K562 (cell line): Measurements from ENCODE around the gene ZRANB3. TPM values are rescaled to one million over a fixed set of nuclear protein-coding genes. Genes with fewer than 3 reads are reported as not detected.

Source experiments
- ATAC-seq: fragments of 200-7000 bp; cut with Tn5 transposase; 3 replicates; pipeline ENCODE4 v1.9.1; 2020; ENCODE audit warnings: moderate library complexity
- BruUV-seq: library from RNA; stranded (reverse); fragments of 400-500 nt; replicated peaks from 2 replicates; lab custom pipeline; 2021; lab: Mats Ljungman, UMichigan
- CTCF ChIA-PET: fragments of 300-600 bp; formaldehyde crosslinking; extraction: SDS; loops from one replicate; lab custom pipeline; 2021; ENCODE audit warnings: low intra/inter-chr PET ratio; lab: Yijun Ruan, JAX
- POLR2A ChIA-PET: fragments of 300-600, 350-650 bp; sonication (Branson Sonifier 250); formaldehyde crosslinking; extraction: SDS; loops from one replicate; lab custom pipeline; 2021; ENCODE audit warnings: antibody characterized with exemption, inconsistent platforms; lab: Yijun Ruan, JAX
- DNase-seq, 4 experiments: peaks; one replicate each; pipeline versions ENCODE4 v3.0.0 to v3.0.0-alpha.2; 2011 to 2018; ENCODE audit warnings: low spot score in 3 of 4, mixed read lengths in 3 of 4; ENCODE audit errors: extremely low read depth in 1 of 4
- FAIRE-seq: peaks from 2 replicates; lab custom pipeline; 2011; peaks lifted over from hg19 to GRCh38; lab: Jason Lieb, UNC
- H2AFZ ChIP-seq: 2 replicates; pipeline ENCODE4 v1.6.0; 2011; ENCODE audit warnings: low read depth, low read length, control low read depth, inconsistent platforms
- H3K27ac ChIP-seq: fragments of 200-600 bp; 3 replicates; pipeline ENCODE4 v1.8.0; 2011; ENCODE audit warnings: low read depth, mild to moderate bottlenecking, control low read depth, inconsistent platforms, low read length, moderate library complexity, mixed read lengths; ENCODE audit errors: extremely low read depth
- H3K27me3 ChIP-seq, 2 experiments: fragments of 300-600 bp in 1 of 2; 2 replicates in 1 of 2; 3 replicates in 1 of 2; pipeline versions ENCODE4 v1.6.0 to v1.8.0; 2011; ENCODE audit warnings: inconsistent platforms in 2 of 2, low read length in 2 of 2, mild to moderate bottlenecking in 1 of 2, mixed read lengths in 1 of 2, moderate library complexity in 1 of 2; ENCODE audit not compliant: control insufficient read depth in 2 of 2, insufficient read depth in 2 of 2
- H3K36me3 ChIP-seq: fragments of 300-600 bp; 3 replicates; pipeline ENCODE4 v1.8.0; 2011; ENCODE audit warnings: mild to moderate bottlenecking, low read length, inconsistent platforms; ENCODE audit not compliant: control insufficient read depth, insufficient read depth
- H3K4me1 ChIP-seq, 2 experiments: fragments of 200-600 bp in 1 of 2; replicated peaks in 1 of 2; 2 replicates in 1 of 2; 3 replicates in 1 of 2; pipeline versions ENCODE4 v1.5.1 to v1.8.0; 2011; ENCODE audit warnings: inconsistent platforms in 2 of 2, low read length in 2 of 2, mild to moderate bottlenecking in 1 of 2, mixed read lengths in 1 of 2, moderate library complexity in 1 of 2; ENCODE audit not compliant: control insufficient read depth in 2 of 2, insufficient read depth in 2 of 2
- H3K4me2 ChIP-seq: 2 replicates; pipeline ENCODE4 v1.6.1; 2011; ENCODE audit warnings: low read length, control low read depth, inconsistent platforms, mixed read lengths; ENCODE audit not compliant: insufficient read depth
- H3K4me3 ChIP-seq: fragments of 200-600 bp; sonication (generic), shearing (Covaris generic); 2 replicates; pipeline ENCODE4 v1.5.1; 2016; ENCODE audit warnings: control low read depth, inconsistent platforms
- H3K79me2 ChIP-seq: fragments of 200-600 bp; 3 replicates; pipeline ENCODE4 v1.8.0; 2011; ENCODE audit warnings: low read length, inconsistent platforms; ENCODE audit not compliant: control insufficient read depth, insufficient read depth
- H3K9ac ChIP-seq, 2 experiments: 2 replicates each; pipeline versions ENCODE4 v1.6.0 to v1.6.1; 2011; ENCODE audit warnings: low read depth in 2 of 2, low read length in 2 of 2, control low read depth in 1 of 2, inconsistent platforms in 1 of 2, mild to moderate bottlenecking in 1 of 2, mixed read lengths in 1 of 2; ENCODE audit not compliant: insufficient read depth in 1 of 2
- H3K9me1 ChIP-seq: one replicate; pipeline ENCODE4 v1.6.0; 2011; ENCODE audit warnings: inconsistent platforms, mild to moderate bottlenecking, low read length, moderate library complexity; ENCODE audit not compliant: control insufficient read depth, insufficient read depth
- H3K9me3 ChIP-seq: replicated peaks from 2 replicates; pipeline ENCODE4 v1.5.1; 2011; ENCODE audit warnings: low read depth, low read length, inconsistent platforms; ENCODE audit not compliant: control insufficient read depth, insufficient read depth
- H4K20me1 ChIP-seq: replicated peaks from 2 replicates; pipeline ENCODE4 v1.6.1; 2011; ENCODE audit warnings: low read length, inconsistent platforms, mixed read lengths; ENCODE audit not compliant: control insufficient read depth, insufficient read depth
- CEBPB ChIP-seq: fragments of 450-650 bp; IDR thresholded peaks from 2 replicates; pipeline ENCODE4 v1.6.1; 2016; ENCODE audit warnings: missing genetic modification characterization, missing compliant biosample characterization
- CEBPG ChIP-seq, 3 experiments: fragments of 200-800 bp in 1 of 3; sonication (Bioruptor generic) in 1 of 3; sonication (generic) in 1 of 3; formaldehyde crosslinking in 1 of 3; IDR thresholded peaks in 2 of 3; conservative IDR thresholded peaks in 1 of 3; 2 replicates each; pipeline versions ENCODE4 v1.6.1 to v1.8.0; 2016 to 2022; ENCODE audit warnings: missing compliant biosample characterization in 2 of 3, missing genetic modification characterization in 2 of 3, mild to moderate bottlenecking in 1 of 3, missing genetic modification reagents in 1 of 3
- RBM15 ChIP-seq: fragments of 200-400 bp; formaldehyde crosslinking; IDR thresholded peaks from 2 replicates; pipeline ENCODE4 v1.6.1; 2018; ENCODE audit warnings: mild to moderate bottlenecking, low read length, moderate library complexity; ENCODE audit not compliant: insufficient read depth
- TGIF2 ChIP-seq: sonication (generic); formaldehyde crosslinking; IDR thresholded peaks from 2 replicates; pipeline ENCODE4 v1.8.1; 2022; ENCODE audit warnings: mild to moderate bottlenecking, missing genetic modification reagents, moderate library complexity
- ZNF41 ChIP-seq: fragments of 250-450 bp; sonication (Bioruptor Pico); conservative IDR thresholded peaks from 2 replicates; pipeline ENCODE4 v1.4.0; 2020; ENCODE audit warnings: mild to moderate bottlenecking
- ZNF830 ChIP-seq: fragments of 250-450 bp; sonication (Bioruptor Pico); IDR thresholded peaks from 2 replicates; pipeline ENCODE4 v1.5.0; 2021; ENCODE audit warnings: mild to moderate bottlenecking
- WGBS: fragments of 100-300 bp; shearing (Covaris generic); methylation state at CpG from one replicate; pipeline ENCODE4 v1.1.6; 2016; ENCODE audit warnings: low coverage, mixed read lengths; ENCODE audit not compliant: insufficient coverage; ENCODE audit errors: missing lambda C conversion rate; 5-methylcytosine and 5-hydroxymethylcytosine counted together
- in situ Hi-C: fragments of 300-500 bp; cut with MboI; formaldehyde crosslinking; loops from 4 replicates; pipeline ENCODE4 v1.15.0; 2018; ENCODE audit warnings: inconsistent platforms, mixed read lengths
- intact Hi-C: fragments of 100-400 bp; cut with micrococcal nuclease; formaldehyde crosslinking; loops from 2 replicates; pipeline ENCODE4 v1.14.2; 2022
- polyA plus RNA-seq, 8 experiments: library from polyadenylated mRNA; depleted of rRNA in 4 of 8; stranded (reverse) in 5 of 8; unstranded in 3 of 8; fragments of >200 nt; fragmentation: Nextera tagmentation in 2 of 8; fragmentation: Illumina TruSeq in 1 of 8; extraction: Ambion mirVana in 2 of 8; extraction: Trizol in 1 of 8; gene quantifications; 2 replicates each; pipeline versions ENCODE4 v1.2.1 to v1.2.3, GENCODE V29; 2011 to 2014; ENCODE audit warnings: inconsistent platforms in 1 of 8, missing spikeins in 1 of 8
- total RNA-seq, 7 experiments: library from RNA; depleted of rRNA in 6 of 7; stranded (reverse); fragments of >200 nt in 6 of 7; fragmentation: Illumina TruSeq in 2 of 7; extraction: Trizol in 2 of 7; gene quantifications; 2 replicates each; pipeline versions ENCODE4 v1.2.1 to v1.2.3, GENCODE V29; 2011 to 2021; ENCODE audit warnings: low replicate concordance in 1 of 7
- TF ChIP-seq, protein P1 (sequence below): fragments of 250-450 bp; sonication (Bioruptor Pico); IDR thresholded peaks from 2 replicates; pipeline ENCODE4 v1.9.0; 2021; ENCODE audit warnings: mild to moderate bottlenecking, inconsistent platforms

ZRANB3 gene
- total and polyA plus RNA-seq, 9 of the 15 experiments (the other 6 are each of a cell fraction or from before 2014, with no cell fraction given): 8.6 to 21.3 (median 14.7) TPM

DNA sequence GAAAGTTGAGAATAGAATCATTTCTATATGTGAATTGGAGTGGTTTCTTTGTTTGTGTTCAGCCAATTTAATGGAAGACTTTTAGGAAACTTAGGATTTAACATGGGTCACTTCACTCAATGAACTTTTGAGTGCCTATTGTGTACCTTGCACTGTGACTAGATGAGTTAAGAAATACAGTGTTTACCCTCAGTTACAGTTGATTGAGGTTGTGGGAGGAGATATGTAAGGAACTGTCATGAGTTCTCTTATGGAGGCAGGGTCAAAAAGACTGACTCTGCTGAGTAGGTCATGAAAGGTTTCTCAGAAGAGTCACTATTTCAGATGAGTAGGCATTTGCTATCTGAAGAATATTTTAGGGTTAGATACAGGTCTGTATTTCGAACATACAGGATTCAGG is 380.3 kb downstream of the ZRANB3 start:
- Histone ChIP-seq H3K9me3 (no peaks in the 10 kb centered on the region), H3K9me1 (no peaks in the 10 kb centered on the region), H3K9ac (no peak overlapping the region), H3K27ac (no peak overlapping the region), H4K20me1 (no peaks in the 10 kb centered on the region), H3K4me1 (no peaks in the 10 kb centered on the region), H3K4me2 (no peak overlapping the region), H3K27me3 (no peaks in the 10 kb centered on the region), H3K4me3 (no peak overlapping the region), H3K36me3 (peaks cover 57% of the 10 kb centered on the region), H2AFZ (no peak overlapping the region)
- ChIA-PET POLR2A (interaction anchor here (0.6 to 0.9 kb wide), 2 partner anchors 16 to 274 kb away, joined by 3 to 4 read pairs; no protein-coding TSS in a partner anchor), CTCF (no interaction called here)
- in situ Hi-C loops: no loop called here
- intact Hi-C loops: no loop called here
- ATAC-seq (no peak; the same call in 2 of the 3 replicates), DNase-seq (no peak), FAIRE-seq (no peak)
- 83% methylated on average over 1 of the region's 1 CpG for WGBS
- BruUV-seq: no TSS peak
- TF ChIP-seq CEBPG (CRISPR knock-in tag; IDR thresholded peaks at IDR 0.05) (no peak), CEBPG (tag; conservative IDR thresholded peaks at IDR 0.05 in 1 of 2, IDR thresholded peaks at IDR 0.05 in 1 of 2) (0 out of 4 replicates have a peak, but pooled peaks of 1 of the 2 experiments have one; percentile 10), CEBPB (no peak)
- TF ChIP-seq, all 486 proteins: peak for 1
- no peaks in the 10 kb centered on the region for H3K79me2 ChIP-seq

DNA sequence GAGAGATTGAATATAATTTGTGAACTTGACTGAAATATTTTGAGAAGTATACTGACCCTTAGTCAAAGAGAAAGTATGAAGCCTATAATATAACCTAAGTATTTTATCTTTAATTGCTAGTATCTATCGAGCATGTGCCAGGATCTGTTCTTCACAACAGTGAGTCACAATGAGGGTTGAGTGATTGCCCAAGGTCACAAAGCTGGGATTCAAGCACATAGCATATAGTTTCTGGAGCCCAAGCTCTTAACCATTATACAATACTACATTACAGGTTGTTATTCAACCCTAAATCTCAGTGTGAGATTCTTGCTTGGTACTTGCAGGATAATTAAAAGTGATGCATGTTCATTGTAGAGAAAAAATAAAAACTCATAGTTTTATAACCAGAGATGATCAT is 381.8 kb downstream of the ZRANB3 start:
- no TSS peak for BruUV-seq
- CTCF ChIA-PET: no interaction called here
- DNase-seq: no peak
- Histone ChIP-seq H3K9ac (no peak overlapping the region), H2AFZ (no peak overlapping the region), H3K4me2 (no peak overlapping the region), H3K9me3 (no peaks in the 10 kb centered on the region), H3K36me3 (peaks cover 46% of the 10 kb centered on the region), H3K4me1 (no peaks in the 10 kb centered on the region), H3K9me1 (no peaks in the 10 kb centered on the region), H4K20me1 (no peaks in the 10 kb centered on the region), H3K27me3 (no peaks in the 10 kb centered on the region), H3K79me2 (no peaks in the 10 kb centered on the region), H3K27ac (no peak overlapping the region), H3K4me3 (no peak overlapping the region)
- no peak for ATAC-seq
- intact Hi-C loops: no loop called here
- WGBS: 87% methylated on average over 1 of the region's 1 CpG
- no peak for TF ChIP-seq RBM15
- TF ChIP-seq ZNF830 (CRISPR knock-in tag): no peak
- no peak for TF ChIP-seq ZNF41
- TF ChIP-seq TGIF2 (CRISPR knock-in tag): no peak
- TF ChIP-seq, protein P1, sequence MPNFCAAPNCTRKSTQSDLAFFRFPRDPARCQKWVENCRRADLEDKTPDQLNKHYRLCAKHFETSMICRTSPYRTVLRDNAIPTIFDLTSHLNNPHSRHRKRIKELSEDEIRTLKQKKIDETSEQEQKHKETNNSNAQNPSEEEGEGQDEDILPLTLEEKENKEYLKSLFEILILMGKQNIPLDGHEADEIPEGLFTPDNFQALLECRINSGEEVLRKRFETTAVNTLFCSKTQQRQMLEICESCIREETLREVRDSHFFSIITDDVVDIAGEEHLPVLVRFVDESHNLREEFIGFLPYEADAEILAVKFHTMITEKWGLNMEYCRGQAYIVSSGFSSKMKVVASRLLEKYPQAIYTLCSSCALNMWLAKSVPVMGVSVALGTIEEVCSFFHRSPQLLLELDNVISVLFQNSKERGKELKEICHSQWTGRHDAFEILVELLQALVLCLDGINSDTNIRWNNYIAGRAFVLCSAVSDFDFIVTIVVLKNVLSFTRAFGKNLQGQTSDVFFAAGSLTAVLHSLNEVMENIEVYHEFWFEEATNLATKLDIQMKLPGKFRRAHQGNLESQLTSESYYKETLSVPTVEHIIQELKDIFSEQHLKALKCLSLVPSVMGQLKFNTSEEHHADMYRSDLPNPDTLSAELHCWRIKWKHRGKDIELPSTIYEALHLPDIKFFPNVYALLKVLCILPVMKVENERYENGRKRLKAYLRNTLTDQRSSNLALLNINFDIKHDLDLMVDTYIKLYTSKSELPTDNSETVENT: no peak
- in situ Hi-C loops: no loop called here
- no peak for FAIRE-seq
- POLR2A ChIA-PET: no interaction called here
